WERI-Rb-1 (cell line): ENCODE measurements around the gene CD40.

Experiments
- DNase-seq: peaks from one replicate; pipeline ENCODE4 v3.0.0-alpha.2; 2020
- H3K27ac ChIP-seq: fragments of 250-450 bp; sonication (Bioruptor Pico); 2 replicates; pipeline ENCODE4 v1.5.1; 2020; ENCODE audit warnings: mild to moderate bottlenecking, moderate library complexity
- H3K27me3 ChIP-seq: fragments of 250-450 bp; sonication (Bioruptor Pico); 2 replicates; pipeline ENCODE4 v1.5.1; 2021; ENCODE audit warnings: mild to moderate bottlenecking, low read depth, moderate library complexity; ENCODE audit not compliant: insufficient read depth, severe bottlenecking
- H3K36me3 ChIP-seq: fragments of 250-450 bp; sonication (Bioruptor Pico); 2 replicates; pipeline ENCODE4 v1.5.1; 2020; ENCODE audit warnings: mild to moderate bottlenecking, moderate library complexity
- H3K4me3 ChIP-seq: 2 replicates; pipeline ENCODE4 v1.5.1; 2011; ENCODE audit warnings: low read depth, mild to moderate bottlenecking, control low read depth, low read length
- H3K9me3 ChIP-seq: fragments of 250-450 bp; sonication (Bioruptor Pico); 2 replicates; pipeline ENCODE4 v1.5.1; 2021; ENCODE audit warnings: mild to moderate bottlenecking, moderate library complexity; ENCODE audit not compliant: severe bottlenecking
- TF ChIP-seq, protein P1 (sequence below): IDR thresholded peaks from 2 replicates; pipeline ENCODE4 v1.5.1; 2011; ENCODE audit warnings: low read depth, mild to moderate bottlenecking, control low read depth, inconsistent platforms, low read length

CD40 gene

DNA sequence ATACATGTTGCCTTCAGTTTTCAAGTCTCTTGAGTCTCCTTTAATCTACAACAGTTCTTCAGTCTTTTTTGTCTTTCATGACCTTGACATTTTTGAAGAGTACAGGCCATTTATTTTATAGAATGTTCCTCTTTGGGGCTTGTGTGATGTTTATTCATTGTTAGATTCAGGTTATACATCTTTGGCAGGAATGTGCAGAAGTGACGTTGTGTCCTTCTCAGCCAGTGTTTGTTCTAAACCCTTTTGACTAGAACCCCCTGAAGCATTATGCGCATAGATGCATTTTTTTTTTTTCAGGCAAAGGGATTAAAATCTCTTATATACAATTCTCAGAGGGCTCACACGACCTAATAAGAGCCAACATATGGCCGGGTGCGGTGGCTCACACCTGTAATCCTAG, 17.1 kb upstream of the CD40 start:
- Histone ChIP-seq H3K27me3 (no peaks in the 10 kb centered on the region), H3K4me3 (no peak overlapping the region), H3K9me3 (peaks cover 11% of the 10 kb centered on the region), H3K36me3 (no peaks in the 10 kb centered on the region), H3K27ac (no peak overlapping the region)
- no peak for DNase-seq
- TF ChIP-seq, protein P1, sequence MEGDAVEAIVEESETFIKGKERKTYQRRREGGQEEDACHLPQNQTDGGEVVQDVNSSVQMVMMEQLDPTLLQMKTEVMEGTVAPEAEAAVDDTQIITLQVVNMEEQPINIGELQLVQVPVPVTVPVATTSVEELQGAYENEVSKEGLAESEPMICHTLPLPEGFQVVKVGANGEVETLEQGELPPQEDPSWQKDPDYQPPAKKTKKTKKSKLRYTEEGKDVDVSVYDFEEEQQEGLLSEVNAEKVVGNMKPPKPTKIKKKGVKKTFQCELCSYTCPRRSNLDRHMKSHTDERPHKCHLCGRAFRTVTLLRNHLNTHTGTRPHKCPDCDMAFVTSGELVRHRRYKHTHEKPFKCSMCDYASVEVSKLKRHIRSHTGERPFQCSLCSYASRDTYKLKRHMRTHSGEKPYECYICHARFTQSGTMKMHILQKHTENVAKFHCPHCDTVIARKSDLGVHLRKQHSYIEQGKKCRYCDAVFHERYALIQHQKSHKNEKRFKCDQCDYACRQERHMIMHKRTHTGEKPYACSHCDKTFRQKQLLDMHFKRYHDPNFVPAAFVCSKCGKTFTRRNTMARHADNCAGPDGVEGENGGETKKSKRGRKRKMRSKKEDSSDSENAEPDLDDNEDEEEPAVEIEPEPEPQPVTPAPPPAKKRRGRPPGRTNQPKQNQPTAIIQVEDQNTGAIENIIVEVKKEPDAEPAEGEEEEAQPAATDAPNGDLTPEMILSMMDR: no peak

DNA sequence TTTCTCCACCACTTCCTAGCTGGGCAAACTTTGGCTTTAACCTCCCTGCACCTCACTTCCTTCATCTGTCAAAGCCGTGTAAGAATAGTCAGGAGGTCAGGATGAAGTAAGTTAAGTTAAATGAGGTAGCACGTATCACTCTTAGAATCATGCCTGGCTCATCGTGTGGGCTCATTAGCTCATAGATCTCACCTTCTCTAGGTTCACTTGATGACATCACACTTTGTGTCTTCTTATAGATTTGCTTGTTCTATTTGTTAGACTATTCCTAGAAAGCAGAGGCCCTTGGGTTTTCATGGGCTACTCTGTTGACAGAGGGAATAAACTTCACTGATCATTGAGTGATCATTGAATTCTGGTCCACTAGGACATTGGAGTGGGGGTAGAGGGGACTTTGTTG, 16.2 kb upstream of the CD40 start:
- Histone ChIP-seq H3K36me3 (no peaks in the 10 kb centered on the region), H3K27me3 (no peaks in the 10 kb centered on the region), H3K9me3 (peaks cover 11% of the 10 kb centered on the region), H3K4me3 (no peak overlapping the region), H3K27ac (no peak overlapping the region)
- TF ChIP-seq, protein P1: no peak
- DNase-seq: no peak

- TF ChIP-seq, protein P1: no peak
- H3K27ac ChIP-seq: no peak overlapping the region
- H3K27me3 ChIP-seq: no peaks in the 10 kb centered on the region
- H3K4me3 ChIP-seq: no peak overlapping the region
- no peak for DNase-seq
- peaks cover 11% of the 10 kb centered on the region for H3K9me3 ChIP-seq
- no peaks in the 10 kb centered on the region for H3K36me3 ChIP-seq
Measured at GRCh38 chr20:46102940-46103339, 15.2 kb upstream of the CD40 start.

DNA sequence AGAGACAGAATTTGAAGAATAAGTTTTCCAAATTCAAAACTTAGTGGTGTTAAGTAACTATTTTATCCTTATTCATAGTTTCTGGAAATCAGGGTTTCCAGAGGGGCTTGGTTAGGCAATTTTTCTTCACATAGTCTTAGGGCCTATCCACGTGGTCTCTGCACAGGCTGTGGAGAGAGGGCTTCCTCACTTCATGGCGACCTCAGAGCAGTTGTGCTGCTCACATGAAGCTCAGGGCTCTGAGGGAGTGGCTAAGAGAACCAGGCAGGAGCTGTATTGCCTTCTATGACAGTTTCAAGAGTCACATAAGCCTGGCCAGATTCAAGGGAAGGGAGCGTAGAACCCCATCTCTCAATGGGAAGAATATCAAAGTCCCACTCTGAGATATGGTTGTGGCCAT, 13.9 kb upstream of the CD40 start:
- no peaks in the 10 kb centered on the region for H3K36me3 ChIP-seq
- TF ChIP-seq, protein P1: no peak
- no peak overlapping the region for H3K4me3 ChIP-seq
- no peak overlapping the region for H3K27ac ChIP-seq
- peaks cover 11% of the 10 kb centered on the region for H3K9me3 ChIP-seq
- no peaks in the 10 kb centered on the region for H3K27me3 ChIP-seq
- no peak for DNase-seq

- Histone ChIP-seq H3K27ac (no peak overlapping the region), H3K9me3 (peaks cover 8% of the 10 kb centered on the region), H3K4me3 (no peak overlapping the region), H3K36me3 (no peaks in the 10 kb centered on the region), H3K27me3 (no peaks in the 10 kb centered on the region)
- DNase-seq: no peak
- TF ChIP-seq, protein P1: no peak
Measured at GRCh38 chr20:46107061-46107460, 11.1 kb upstream of the CD40 start.

DNA sequence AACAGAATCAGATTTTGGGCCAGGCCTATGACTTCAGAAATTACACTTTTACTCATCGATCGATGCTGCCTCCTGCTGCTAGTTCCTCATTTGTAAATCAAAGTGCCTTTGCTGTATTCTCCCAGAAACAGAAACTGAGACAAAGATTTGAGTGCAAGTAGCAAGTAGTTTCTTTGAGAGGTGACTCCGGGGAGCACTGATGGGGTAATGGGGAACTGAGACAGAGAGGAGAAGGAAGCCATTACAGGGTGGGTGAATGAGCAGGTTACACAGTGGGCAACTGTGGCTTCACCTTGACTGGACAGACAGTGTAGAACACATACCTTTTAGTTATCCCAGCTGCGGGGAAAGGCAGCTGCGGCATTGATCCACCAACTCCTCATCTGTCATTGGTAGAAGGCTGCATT, 9.7 kb upstream of the CD40 start:
- Histone ChIP-seq H3K9me3 (no peaks in the 10 kb centered on the region), H3K27me3 (no peaks in the 10 kb centered on the region), H3K4me3 (no peak overlapping the region), H3K27ac (no peak overlapping the region), H3K36me3 (no peaks in the 10 kb centered on the region)
- no peak for DNase-seq
- TF ChIP-seq, protein P1: no peak
